ENCODE data around the gene PGAM1.
"Not testable (repeated sequence)": the region's sequence is repeated elsewhere in the genome, so short reads cannot be mapped to it uniquely, and the experiment has no call there.

PGAM1 gene

DNA sequence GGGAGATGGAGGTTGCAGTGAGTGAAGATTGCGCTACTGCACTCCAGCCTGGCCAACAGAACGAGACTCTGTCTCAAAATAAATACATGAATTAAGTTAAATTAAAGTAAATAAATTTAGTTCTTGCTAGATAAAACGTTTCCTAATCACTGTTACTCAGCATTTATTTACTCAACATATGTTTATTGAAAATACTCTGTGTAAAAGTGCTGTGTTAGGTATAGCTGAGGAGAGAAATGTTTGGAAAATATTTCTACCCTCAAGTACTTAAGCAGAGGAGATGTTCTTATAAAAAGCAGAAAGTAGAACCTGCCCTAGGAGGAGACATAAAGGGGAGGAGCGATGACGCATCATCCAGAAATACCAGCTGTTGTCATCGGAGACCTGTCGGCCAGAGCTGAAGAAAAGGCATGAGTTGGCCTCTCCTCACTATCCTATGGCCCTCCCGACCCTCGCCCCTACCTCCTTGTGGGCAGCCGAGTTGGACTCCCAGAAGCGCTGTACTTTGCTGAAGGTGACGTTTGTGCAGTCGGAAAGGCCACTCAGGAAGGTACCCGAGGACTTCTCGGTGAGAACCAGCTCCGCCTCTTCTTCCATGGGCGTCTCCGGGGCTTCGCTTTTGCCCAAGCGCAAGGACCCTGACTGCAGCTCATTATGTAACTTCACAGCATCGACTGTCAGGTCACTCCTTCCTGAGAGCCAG lies 26.0 kb upstream of the PGAM1 start:
- TF ChIP-seq, protein P1, sequence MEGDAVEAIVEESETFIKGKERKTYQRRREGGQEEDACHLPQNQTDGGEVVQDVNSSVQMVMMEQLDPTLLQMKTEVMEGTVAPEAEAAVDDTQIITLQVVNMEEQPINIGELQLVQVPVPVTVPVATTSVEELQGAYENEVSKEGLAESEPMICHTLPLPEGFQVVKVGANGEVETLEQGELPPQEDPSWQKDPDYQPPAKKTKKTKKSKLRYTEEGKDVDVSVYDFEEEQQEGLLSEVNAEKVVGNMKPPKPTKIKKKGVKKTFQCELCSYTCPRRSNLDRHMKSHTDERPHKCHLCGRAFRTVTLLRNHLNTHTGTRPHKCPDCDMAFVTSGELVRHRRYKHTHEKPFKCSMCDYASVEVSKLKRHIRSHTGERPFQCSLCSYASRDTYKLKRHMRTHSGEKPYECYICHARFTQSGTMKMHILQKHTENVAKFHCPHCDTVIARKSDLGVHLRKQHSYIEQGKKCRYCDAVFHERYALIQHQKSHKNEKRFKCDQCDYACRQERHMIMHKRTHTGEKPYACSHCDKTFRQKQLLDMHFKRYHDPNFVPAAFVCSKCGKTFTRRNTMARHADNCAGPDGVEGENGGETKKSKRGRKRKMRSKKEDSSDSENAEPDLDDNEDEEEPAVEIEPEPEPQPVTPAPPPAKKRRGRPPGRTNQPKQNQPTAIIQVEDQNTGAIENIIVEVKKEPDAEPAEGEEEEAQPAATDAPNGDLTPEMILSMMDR (conservative IDR thresholded peaks at IDR 0.05; ENCODE audit: low read depth, low read length): no peak
- DNase-seq (ENCODE audit: low read depth): peak; percentile 73
- peak overlapping the region; percentile 95 for H3K4me3 ChIP-seq (ENCODE audit: low read depth, low read length)

DNA sequence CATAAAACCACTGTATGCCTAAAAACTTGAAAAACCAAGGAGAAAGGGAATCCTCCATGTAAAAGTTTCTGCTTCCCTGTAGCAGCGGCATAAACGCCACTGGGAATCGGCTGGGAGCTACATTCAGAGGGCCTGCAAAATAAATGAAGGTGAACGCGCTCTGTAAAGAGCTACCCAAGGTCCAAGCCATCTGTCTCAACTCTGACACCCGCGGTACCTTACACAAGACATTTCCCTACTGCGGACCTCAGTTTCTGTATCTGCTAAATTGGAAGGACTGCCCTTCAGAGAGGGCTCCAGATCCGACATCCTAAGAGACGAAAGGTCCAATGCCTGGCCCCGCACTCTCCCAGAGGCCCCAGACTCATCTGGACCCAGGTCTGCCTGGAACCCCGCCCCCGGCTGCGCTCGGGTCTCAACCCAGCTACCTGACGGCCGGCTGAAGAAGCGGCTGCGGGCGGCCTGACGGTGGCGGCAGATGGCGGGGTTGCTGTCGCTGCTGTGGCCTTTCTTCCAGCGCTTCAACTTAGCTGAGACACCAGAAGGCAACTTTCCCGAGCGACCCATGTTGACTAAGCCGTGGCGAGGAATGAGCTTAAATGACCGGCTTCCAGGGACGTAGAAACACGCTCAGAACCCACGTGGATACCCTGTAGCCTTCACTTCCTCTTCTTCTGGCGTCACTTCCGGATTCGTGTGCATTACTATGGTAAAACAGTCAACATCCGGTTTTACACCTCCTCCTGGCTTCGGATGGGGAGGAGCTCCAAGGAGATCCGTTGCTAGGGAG lies 25.1 kb upstream of the PGAM1 start, which contains the start of gene RRP12:
RRP12 (minus strand) TSS at position 676 of the 790 bp plus-strand sequence; CDS start at position 567, 109 bp downstream.
- DNase-seq (ENCODE audit: low read depth): peak; percentile 98
- H3K4me3 ChIP-seq (ENCODE audit: low read depth, low read length): peak within 1 kb of the TSS; percentile 95
- TF ChIP-seq, protein P1 (conservative IDR thresholded peaks at IDR 0.05; ENCODE audit: low read depth, low read length): peak; percentile 29

DNA sequence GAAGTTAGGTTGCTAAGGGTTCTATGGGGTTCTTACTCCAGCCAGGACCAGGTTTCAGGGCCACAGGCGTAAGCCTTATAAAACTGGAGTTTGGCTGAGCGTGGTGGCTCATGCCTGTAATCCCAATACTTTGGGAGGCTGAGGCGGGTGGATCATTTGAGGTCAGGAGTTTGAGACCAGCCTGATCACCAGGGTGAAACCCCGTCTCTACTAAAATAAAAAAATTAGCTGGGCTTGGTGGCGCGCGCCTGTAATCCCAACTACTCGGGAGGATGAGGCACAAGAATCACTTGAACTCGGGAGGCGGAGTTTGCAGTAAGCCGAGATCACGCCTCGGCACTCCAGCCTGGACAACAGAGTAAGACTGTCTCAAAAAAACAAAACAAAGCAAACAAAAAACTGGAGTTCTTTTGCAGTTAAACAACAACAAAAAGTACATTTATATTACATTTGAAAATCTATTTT lies 24.5 kb upstream of the PGAM1 start:
- DNase-seq (ENCODE audit: low read depth): no peak
- TF ChIP-seq, protein P1 (conservative IDR thresholded peaks at IDR 0.05; ENCODE audit: low read depth, low read length): no peak
- peak overlapping the region; percentile 95 for H3K4me3 ChIP-seq (ENCODE audit: low read depth, low read length)

DNA sequence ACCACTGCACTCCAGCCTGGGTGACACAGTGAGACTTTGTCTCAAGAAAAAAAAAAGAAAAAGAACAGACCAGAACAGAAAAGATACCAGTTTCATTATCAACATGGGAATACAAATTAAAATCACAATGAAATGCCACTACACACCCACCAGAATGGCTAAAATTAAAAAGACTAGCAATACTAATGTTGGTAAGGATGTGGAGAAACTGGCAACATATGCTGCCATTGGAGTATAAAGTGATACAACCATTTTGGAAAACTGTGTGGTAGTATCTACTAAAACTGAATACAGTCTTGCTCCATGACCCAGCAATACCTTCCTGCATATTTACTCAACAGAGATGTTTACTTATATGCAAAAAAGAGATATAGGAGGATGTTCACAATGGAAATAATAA lies 21.9 kb upstream of the PGAM1 start:
- TF ChIP-seq, protein P1 (conservative IDR thresholded peaks at IDR 0.05; ENCODE audit: low read depth, low read length): no peak
- no peak overlapping the region for H3K4me3 ChIP-seq (ENCODE audit: low read depth, low read length)
- DNase-seq (ENCODE audit: low read depth): no peak

DNA sequence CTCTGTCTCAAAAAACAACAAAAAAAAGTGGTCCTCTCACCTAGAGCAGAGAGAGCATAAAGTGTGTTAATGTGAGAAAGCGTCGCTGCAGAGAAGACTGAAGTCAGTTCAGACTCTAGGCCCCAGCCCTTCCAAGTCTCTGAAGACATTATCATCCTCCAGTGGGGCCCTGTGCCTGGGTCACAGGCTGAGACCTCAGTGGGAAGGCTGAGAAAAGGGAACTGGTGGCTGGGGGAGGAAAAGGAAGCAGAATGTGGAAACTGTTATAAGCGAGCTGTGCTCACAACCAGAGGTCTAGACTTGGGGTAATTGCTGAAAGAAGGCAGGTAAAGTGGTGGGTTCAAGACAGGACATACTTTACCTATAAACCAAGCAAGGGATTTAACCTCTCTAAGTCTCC lies 19.9 kb upstream of the PGAM1 start:
- H3K4me3 ChIP-seq (ENCODE audit: low read depth, low read length): no peak overlapping the region
- no peak for DNase-seq (ENCODE audit: low read depth)
- TF ChIP-seq, protein P1 (conservative IDR thresholded peaks at IDR 0.05; ENCODE audit: low read depth, low read length): no peak

DNA sequence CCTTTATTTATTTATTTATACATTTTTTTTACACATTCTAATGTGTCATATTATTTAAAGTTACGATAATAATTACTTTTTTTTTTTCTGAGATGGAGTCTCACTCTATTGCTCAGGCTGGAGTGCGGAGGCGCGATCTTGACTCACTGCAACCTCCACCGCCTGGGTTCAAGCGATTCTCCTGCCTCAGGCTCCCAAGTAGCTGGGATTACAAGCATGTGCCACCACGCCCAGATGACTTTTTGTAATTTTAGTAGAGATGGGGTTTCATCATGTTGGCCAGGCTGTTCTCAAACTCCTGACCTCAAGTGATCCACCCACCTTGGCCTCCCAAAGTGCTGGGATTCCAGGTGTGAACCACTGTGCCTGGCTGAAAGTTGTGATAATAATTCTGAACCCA lies 19.5 kb upstream of the PGAM1 start:
- not testable (repeated sequence) for DNase-seq (ENCODE audit: low read depth); H3K4me3 ChIP-seq (ENCODE audit: low read depth, low read length)

DNA sequence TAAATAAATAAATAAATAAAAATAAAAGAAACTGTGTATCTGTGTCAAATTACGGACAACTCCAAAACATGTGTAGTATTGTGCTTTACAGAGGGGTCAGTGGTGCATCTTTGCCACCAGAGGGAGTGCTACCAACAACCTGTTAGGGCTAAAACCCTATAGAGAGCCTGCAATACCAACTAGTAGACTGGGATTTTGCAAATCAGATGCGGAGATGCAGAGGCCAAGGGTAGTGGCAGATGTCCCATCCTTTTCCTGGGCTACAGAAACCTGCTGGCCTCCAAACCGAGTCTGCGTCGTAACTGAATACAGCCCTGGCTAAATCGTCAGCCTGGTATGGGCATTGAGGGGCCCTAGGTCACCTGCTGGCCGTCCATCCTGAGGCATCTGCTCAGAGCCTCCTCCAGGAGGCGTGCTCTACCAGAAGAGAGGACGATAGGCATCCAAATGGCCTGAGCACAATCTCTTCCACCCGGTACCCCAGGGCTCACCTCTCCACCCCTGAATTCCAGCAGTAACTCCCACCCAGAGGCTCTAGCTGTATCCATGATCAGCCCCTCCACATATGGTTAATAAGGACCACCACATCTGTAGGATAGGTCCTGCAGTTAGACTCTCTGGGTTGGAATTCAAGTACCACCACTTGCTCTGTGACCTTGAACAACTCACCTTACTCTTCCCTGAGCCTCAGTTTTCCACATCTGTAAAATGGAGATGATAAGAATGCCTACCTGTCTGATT lies 18.6 kb upstream of the PGAM1 start:
- peak; percentile 89 for DNase-seq (ENCODE audit: low read depth)
- H3K4me3 ChIP-seq (ENCODE audit: low read depth, low read length): peak overlapping the region; percentile 29
- TF ChIP-seq, protein P1 (conservative IDR thresholded peaks at IDR 0.05; ENCODE audit: low read depth, low read length): peak; percentile 70

Measured in choroid plexus epithelial cell (primary cell).